Prostate gland (tissue), 2 donors: ENCODE results near the gene CTSC.

Source experiments
- CTCF ChIP-seq, 4 experiments: fragments of 200-600 bp in 2 of 4; fragments of 450-650 bp in 2 of 4; sonication (generic) in 2 of 4; IDR thresholded peaks; 1 replicate in 3 of 4; 2 replicates in 1 of 4; pipeline ENCODE4 v1.5.1; 2016 to 2019; ENCODE audit warnings: antibody characterized with exemption in 4 of 4, mild to moderate bottlenecking in 2 of 4, moderate library complexity in 2 of 4
- POLR2A ChIP-seq: fragments of 450-650 bp; IDR thresholded peaks from one replicate; pipeline ENCODE4 v1.6.1; 2016; ENCODE audit warnings: antibody characterized with exemption, mild to moderate bottlenecking
- POLR2AphosphoS5 ChIP-seq: sonication (generic); formaldehyde crosslinking; IDR thresholded peaks from one replicate; pipeline ENCODE4 v1.6.1; 2017; ENCODE audit warnings: antibody characterized with exemption

DNA sequence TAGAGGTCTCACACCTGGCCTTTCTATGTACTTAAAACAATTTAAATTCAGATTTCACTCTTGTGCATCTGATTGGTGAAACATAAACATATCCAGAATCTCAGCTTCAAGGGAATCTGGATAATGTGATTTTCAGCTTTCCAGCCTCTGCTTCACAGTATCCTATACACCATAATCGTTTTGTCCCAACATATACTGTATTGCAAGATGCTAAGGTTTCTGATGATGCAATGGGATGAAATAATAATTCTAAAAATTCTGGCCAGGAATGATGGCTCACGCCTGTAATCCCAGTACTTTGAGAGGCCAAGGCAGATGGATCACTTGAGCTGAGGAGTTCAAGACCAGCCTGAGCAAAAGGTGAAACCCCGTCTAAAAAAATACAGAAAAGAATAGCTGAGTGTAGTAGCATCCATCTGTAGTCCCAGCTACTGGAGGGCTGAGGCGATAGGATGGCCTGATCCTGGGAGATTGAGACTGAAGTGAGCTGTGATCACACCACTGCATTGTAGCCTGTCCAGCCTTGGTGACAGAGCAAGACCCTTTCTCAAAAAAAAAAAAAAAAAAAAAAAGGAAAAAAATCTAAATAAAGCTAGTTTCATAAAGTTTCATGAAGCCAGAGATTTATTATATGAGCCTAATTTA lies 41.0 kb upstream of the CTSC start:
- TF ChIP-seq CTCF (IDR thresholded peaks at IDR 0.05) (no peak), POLR2A (no peak), POLR2AphosphoS5 (no peak)
